ENCODE results near the gene WNT3A.

WNT3A gene

DNA sequence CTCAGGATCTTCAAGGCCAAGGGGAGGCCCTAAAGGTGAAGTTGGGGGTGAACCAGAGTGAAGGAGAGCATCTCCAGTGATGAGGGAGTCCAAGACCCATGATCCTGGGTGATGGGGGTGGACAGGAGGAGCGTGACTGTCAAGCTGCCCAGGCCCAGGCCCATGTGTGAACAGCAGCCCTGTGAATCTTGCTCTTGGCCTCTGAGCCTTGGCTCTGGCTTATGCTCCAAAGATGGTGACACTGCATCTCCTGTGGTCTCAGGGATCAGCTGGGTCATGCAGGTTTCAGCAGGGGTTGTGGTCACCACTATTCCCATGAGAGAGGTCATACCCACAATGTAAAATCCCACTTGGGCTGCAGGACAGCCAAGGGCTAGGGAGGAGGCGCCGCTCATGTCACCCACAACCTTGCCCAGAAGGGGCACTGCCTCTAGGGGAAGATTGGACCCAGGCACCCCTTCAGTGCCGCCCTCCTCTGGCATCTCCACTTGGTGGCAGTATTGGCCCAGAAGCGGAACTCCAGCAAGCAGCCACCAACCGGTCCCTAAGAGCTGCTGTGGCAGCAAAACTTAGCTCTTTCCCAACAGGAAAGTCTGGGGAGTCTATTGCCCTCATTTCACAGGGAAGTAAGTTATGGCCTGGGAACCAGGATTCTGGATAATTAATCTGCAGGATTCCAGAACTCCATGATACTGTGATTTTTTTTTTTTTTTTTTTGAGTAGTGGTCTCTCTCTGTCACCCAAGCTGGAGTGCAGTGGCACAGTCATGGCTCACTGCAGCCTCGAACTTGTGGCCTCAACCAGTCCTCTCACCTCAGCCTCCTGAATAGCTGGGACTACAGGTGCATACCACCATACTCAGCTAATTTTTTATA lies 7.5 kb upstream of the WNT3A start:
- peak; percentile 91 for DNase-seq (ENCODE audit: low spot score)

GRCh38 chr1:228000416-228000815 lies 6.4 kb upstream of the WNT3A start:
- no peak for DNase-seq (ENCODE audit: low spot score)

DNA sequence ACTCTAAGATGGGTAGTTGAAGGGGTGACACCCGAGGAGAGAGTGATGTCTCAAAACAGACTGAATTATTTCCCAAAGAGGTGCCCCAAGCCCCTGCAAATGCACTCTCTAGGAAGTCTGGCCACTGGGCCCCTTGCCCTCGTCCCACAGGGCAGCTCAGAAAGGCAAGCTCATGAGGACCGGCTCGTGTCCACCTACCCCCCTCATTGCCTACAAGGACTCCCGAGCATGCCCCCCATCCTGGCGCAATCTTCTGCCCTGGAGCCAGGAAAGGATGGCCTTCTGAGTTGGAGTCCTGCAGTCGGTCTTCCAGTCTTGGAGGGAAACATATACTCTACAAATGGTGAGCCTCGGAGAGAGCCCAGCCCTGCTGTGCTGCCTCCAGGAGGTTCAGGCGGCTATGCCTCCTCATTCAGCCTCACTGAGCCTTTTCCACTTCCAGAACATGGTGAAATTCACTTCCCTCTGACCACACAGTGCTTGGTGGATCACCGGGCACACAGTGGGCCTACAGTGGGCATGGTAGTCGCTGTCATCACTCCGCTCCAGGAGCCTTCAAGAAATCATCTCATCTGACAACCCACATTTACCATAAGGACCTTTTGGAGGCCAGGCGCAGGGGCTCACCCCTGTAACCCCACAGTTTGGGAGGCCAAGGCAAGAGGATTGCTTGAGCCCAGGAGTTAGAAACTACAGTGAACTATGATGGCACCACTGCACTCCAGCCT lies 5.8 kb upstream of the WNT3A start:
- DNase-seq (ENCODE audit: low spot score), result no peak

- no peak for DNase-seq (ENCODE audit: low spot score)
Measured at GRCh38 chr1:228001738-228002535, 4.9 kb upstream of the WNT3A start.

DNA sequence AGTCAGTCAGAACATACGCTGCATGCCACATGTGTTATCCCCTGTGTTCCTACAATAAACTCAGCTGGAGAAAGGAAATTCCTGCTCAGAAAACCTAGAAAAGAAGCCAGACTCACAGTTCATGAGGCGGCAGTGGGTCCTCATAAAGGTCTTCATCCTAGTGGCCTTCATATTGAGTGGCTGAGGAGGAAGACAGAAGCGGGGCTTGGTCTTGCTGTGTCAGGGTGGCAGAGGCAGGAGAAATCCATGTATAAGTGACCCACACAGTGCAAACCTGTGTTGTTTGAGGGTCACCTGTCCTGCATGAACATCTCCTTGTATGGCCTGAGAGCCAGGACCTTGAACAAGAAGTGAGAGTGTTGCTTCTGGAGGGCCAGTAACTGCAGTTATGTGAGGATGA lies 4.0 kb upstream of the WNT3A start:
- DNase-seq (ENCODE audit: low spot score), result no peak

GRCh38 chr1:228003461-228004330 lies 3.1 kb upstream of the WNT3A start:
- DNase-seq (ENCODE audit: low spot score), result no peak

DNA sequence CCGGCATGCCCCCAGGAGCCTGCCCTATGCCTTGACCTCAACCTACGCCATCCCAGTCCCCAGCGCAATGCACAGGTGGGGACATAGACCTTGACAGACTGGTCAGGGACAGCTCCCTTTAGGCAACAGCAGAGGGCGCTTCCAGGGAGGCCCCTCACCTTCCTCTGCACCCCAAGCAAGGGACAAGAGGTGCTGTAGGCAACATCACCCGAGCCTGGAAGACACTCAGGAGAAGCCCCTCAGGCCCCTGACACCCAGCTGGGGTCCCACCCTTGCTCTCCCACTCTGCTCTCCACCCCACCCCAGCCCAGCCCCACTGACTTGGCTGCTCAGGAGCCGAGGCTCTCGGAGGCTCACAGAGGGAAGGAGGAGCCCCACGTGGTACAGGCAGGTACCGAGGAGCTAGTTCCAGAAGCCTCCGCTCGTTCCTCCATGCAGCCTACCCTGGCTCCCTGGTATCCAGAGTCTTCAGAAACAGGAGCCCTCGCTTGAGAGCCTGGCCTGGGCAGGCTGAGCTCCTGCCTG lies 2.4 kb upstream of the WNT3A start:
- peak; percentile 61 for DNase-seq (ENCODE audit: low spot score)

DNA sequence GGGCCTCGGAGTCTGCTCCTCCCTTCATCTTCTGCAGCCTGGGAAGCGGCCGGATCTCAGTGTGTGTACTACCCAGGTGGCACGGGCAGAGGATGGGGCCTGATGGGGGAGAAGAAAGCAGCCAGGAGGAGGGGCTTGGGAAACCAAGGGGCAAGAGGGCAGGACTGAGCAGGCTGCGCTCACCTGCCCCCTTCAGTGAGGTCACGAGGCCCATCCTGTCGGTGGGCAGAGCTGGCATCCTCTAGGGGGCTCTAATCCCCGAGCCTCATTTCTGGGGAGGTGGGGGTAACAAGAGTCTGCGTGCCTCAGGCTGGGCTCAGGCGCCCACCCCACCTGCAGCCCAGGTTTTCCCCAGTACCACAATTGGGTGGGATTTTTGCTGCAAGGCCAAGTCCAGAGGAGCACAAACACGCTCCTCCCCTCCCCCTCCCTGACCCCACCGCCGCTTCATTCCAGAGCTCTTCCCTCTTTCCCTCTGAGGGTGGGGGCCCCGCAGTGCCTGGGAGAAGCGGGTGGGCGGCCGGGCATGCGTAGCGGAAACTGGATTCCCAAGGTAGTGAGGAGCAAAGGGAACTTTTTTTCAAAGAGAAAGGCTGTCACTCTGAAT lies 1.8 kb upstream of the WNT3A start:
- no peak for DNase-seq (ENCODE audit: low spot score)

- DNase-seq (ENCODE audit: low spot score), result no peak
Measured at GRCh38 chr1:228005511-228006033, 1.2 kb upstream of the WNT3A start.

DNA sequence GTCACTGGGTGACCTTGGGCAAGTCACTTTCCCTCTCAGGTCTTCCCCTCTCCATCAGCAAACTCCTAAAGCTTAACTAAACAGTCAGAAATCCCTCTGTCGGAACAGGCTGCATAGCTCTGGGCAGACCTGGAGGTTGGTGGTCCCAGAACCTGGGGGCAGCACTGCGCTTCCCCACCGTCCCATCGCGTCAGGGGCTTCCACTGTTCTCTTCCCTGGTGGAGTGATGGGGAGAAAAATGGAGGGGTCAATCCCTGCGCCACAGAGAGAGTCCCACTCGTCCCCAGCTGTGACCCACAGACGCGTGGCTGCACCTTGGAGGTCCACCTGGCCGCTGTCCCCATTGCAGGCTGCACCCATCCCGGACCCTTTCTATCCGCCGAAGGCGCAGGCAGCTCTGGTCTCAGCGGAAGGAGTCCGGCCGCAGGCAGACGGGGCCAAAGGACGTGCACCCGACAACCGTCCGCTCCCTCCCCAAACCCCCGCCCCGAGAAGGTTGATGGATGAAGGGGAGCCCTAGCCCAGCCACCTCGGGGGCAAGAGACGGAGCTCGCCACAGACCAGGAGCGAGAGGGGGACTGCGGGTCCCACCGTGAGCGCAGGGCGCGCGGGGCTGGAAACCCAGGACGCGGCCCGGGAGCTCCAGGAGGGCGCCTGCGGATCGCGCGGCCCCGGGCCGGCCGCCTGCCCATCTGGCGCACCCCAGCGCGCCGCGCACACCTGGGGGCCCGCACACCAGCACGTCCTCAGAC lies 588 bp upstream of the WNT3A start:
- DNase-seq (ENCODE audit: low spot score), result no peak

DNA sequence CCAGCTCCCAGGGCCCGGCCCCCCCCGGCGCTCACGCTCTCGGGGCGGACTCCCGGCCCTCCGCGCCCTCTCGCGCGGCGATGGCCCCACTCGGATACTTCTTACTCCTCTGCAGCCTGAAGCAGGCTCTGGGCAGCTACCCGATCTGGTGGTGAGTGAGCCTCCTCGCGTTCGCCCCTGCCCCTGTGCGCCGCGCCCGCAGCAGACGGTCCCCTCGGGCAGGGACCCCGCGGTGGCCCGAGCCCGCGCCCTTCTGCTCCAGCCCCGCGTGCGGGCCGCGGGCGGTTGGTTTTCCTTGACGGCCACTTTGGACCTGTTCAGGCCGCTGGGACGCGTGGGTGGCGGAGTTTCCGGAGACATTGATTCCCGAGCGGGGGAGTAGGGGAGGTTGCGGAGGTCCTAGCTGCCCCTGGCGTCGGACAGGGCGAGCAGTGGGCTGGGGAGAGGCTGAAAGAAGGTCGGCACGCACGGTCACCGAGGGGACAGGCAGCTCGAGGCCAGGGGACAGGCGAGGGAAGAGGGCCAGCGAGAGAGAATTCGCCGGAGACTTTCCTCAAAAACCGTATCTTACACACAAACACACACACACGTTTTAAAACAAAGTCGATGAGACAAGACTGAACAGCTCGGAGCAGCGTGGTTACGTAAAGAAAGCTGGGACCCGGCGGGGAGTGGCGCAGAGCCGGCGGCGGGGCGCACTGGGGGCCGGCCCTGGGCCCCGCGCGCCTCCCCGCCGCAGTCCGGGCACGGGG lies 427 bp downstream of the WNT3A start:
- no peak for DNase-seq (ENCODE audit: low spot score)

GRCh38 chr1:228007801-228008341 lies 1.1 kb downstream of the WNT3A start:
- DNase-seq (ENCODE audit: low spot score), result no peak

DNA sequence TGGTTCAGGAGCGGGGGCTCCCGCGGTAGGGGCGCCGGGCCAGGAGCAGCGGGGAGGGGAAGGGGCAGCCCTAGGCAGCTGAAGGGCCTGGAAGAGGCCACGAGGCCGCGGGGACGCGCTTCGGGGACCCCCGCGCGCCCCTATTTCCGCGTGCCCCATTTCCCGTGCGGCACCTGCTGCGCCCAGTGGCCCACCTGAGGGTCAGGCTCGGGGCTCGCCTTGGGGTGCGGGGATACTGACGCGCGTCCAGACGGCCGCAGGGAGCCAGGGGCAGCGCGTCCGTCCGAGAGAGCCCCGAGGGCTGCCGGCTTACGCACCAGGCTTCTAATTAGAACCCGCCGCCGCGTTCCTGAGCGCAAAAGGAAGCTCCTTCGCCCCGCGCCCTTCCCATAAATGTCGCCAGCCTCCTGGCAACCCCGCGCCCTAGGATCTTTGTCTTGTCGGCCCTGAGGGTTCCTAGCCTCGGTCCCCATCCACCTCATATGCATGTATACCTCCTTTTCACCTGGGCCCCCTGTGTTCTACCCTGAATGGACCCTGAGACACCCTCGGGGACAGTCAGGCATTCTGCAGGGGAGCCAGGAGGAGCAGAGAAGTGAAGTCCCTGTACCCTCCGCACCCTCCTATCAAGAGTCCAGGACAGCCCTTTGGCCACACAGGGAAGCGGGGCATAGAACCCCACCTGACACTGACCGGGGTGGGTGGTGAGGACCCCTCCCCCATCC lies 1.8 kb downstream of the WNT3A start:
- DNase-seq (ENCODE audit: low spot score), result no peak

DNA sequence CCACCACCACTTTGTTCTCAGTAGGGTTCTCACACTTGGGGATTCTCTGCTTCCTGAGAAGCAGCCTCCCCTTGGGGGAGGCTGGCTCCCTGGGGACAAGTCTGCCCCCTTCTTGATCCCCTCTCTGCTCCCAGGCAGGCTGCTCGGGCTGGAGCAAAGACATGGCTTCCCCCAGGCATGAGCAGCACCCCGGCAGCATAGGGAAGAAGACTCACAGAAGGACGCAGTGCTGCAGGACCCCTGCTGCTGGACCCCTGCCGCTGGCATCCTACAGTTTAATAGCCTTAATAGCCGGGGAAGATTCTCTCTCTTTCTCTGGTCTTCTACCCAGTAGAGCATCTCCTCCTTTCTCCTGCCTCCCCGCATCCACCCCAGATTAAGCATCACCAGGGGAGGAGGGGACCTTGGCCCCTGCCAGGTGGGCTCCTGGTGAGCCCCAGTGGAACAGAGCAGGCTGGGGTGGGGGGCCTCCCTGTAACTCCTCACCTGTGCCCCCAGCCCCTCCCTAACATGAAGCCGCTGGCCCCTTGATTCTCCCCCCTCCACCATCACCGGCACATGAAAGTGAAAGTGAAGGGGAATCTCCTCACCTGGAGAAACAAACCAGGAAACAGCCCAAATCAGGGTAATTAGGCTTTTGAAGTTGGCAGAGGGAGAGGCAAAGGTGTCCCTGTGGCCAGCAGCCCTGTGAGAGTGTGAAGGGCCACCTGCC lies 2.5 kb downstream of the WNT3A start:
- peak; percentile 17 for DNase-seq (ENCODE audit: low spot score)

GRCh38 chr1:228009828-228010775 lies 3.3 kb downstream of the WNT3A start:
- DNase-seq (ENCODE audit: low spot score), result peak; percentile 83

DNA sequence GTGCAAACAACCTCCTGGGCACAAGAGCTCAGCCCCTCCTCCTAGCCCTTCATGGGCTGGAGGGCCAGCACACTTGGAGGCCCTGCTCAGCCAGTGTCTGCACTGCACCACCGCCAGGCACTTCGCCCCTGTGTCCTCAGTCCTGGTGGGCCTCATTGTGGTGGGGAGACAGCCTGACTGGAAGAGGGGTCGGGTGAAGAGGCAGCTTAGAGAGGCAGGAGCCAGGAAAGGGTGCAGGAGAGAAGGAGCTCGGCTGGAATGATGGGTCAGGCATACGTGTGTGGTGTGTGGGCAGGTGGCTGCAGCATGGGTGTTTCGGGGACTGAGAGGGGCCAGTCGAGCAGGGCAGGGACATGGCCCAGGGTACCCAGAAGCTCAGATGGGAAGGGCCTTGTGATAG lies 4.1 kb downstream of the WNT3A start:
- no peak for DNase-seq (ENCODE audit: low spot score)

Measured in NAMALWA (cell line).